ENCODE data around the gene TUBGCP5. TPM values are rescaled to one million over a fixed set of nuclear protein-coding genes. Genes with fewer than 3 reads are reported as not detected.

TUBGCP5 gene
- total RNA-seq, 1 experiment from 2014 or later, result 23.3 TPM

DNA sequence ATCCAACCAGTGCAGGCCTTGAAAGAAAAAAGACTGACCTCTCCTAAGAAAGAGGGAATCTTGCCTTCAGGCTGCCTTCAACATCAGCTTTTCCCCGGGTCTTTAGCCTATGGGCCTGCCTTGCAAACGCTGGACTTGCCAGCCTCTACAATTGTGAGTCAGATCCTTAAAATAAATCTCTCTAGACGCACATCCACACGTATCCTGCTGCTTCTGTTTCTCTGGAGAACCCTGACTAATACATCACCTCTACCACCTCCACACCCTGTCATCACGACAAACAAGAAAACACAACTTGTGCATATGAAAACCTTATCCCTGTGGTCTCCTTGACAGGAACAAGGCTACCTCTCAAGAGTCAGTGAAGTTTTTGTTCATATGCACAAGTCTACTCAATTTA lies 71.0 kb downstream of the TUBGCP5 start:
- DNase-seq (ENCODE audit: low read depth, low spot score), result peak; percentile 52
- CTCF ChIA-PET, result no interaction called here
- intact Hi-C loops (cut with micrococcal nuclease; ENCODE audit: unreplicated experiment), result no loop called here

DNA sequence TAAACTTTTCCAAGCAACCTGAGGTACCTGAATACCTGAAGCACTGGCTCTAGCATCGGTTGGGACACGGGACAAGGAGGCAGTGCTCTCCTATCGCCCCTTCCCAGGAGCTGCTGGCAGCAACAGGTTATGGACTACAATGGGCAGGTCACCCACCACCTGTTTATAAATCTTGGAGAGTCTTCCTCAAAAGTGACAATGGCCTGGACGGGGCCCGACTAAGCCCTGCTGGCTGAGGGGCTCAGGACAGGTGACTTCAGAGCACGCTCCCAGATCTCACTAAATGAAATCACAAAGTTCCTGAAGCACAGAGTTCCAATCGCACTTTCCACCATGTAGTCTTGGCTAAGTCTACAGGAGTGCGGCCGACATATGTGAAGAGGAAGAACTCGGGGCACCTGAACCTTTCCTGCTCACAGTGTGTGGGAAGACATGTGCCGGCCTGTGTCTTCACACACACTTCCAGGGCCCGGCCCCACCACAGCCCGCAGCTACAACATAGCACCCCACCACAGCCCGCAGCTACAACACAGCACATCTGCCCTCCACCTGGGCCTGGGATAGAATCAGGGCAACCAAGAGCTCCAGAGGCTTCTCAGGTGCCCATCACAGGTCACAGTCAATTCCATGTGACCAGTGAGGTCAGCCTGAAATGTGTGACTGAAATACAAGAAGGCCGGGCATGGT lies 72.1 kb downstream of the TUBGCP5 start:
- H3K9me3 ChIP-seq (ENCODE audit: control insufficient read depth, insufficient read depth, low read depth, low read length), result peaks cover 4% of the 10 kb centered on the region; the same call in 1 of the 2 replicates
- ChIA-PET CTCF (no interaction called here), POLR2A (no interaction called here)
- intact Hi-C loops (cut with micrococcal nuclease; ENCODE audit: unreplicated experiment) (no loop called here), in situ Hi-C loops (cut with HindIII; ENCODE audit: low pct_unique_long_range_greater_than_20kb, low sequenced_read_pairs) (no loop called here)
- no peaks in the 10 kb centered on the region for H3K36me3 ChIP-seq (ENCODE audit: control insufficient read depth, insufficient read depth, low read length)
- no peak for ATAC-seq
- DNase-seq (ENCODE audit: low read depth, low spot score), result no peak
- TF ChIP-seq, protein P1, sequence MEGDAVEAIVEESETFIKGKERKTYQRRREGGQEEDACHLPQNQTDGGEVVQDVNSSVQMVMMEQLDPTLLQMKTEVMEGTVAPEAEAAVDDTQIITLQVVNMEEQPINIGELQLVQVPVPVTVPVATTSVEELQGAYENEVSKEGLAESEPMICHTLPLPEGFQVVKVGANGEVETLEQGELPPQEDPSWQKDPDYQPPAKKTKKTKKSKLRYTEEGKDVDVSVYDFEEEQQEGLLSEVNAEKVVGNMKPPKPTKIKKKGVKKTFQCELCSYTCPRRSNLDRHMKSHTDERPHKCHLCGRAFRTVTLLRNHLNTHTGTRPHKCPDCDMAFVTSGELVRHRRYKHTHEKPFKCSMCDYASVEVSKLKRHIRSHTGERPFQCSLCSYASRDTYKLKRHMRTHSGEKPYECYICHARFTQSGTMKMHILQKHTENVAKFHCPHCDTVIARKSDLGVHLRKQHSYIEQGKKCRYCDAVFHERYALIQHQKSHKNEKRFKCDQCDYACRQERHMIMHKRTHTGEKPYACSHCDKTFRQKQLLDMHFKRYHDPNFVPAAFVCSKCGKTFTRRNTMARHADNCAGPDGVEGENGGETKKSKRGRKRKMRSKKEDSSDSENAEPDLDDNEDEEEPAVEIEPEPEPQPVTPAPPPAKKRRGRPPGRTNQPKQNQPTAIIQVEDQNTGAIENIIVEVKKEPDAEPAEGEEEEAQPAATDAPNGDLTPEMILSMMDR (IDR thresholded peaks at IDR 0.05), result no peak
- TF ChIP-seq POLR2AphosphoS5 (IDR thresholded peaks at IDR 0.05; ENCODE audit: low read depth, low read length) (no peak), TCF7L2 (IDR thresholded peaks at IDR 0.05; ENCODE audit: low read depth, low read length) (no peak), SIN3A (IDR thresholded peaks at IDR 0.05; ENCODE audit: borderline replicate concordance, insufficient read depth, low read depth, low read length) (no peak)
- TF ChIP-seq, protein P2, sequence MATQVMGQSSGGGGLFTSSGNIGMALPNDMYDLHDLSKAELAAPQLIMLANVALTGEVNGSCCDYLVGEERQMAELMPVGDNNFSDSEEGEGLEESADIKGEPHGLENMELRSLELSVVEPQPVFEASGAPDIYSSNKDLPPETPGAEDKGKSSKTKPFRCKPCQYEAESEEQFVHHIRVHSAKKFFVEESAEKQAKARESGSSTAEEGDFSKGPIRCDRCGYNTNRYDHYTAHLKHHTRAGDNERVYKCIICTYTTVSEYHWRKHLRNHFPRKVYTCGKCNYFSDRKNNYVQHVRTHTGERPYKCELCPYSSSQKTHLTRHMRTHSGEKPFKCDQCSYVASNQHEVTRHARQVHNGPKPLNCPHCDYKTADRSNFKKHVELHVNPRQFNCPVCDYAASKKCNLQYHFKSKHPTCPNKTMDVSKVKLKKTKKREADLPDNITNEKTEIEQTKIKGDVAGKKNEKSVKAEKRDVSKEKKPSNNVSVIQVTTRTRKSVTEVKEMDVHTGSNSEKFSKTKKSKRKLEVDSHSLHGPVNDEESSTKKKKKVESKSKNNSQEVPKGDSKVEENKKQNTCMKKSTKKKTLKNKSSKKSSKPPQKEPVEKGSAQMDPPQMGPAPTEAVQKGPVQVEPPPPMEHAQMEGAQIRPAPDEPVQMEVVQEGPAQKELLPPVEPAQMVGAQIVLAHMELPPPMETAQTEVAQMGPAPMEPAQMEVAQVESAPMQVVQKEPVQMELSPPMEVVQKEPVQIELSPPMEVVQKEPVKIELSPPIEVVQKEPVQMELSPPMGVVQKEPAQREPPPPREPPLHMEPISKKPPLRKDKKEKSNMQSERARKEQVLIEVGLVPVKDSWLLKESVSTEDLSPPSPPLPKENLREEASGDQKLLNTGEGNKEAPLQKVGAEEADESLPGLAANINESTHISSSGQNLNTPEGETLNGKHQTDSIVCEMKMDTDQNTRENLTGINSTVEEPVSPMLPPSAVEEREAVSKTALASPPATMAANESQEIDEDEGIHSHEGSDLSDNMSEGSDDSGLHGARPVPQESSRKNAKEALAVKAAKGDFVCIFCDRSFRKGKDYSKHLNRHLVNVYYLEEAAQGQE (IDR thresholded peaks at IDR 0.05; ENCODE audit: insufficient read depth in 1 of 2, low read depth in 2 of 2, low read length in 1 of 2), result no peak
- no peak overlapping the region for H3K4me3 ChIP-seq (ENCODE audit: low read depth in 2 of 2, low read length in 2 of 2)
- H3K27ac ChIP-seq (ENCODE audit: low read length), result no peak overlapping the region
- H3K4me1 ChIP-seq (ENCODE audit: control insufficient read depth, insufficient read depth, low read length), result peaks cover 44% of the 10 kb centered on the region
- H3K27me3 ChIP-seq (ENCODE audit: control insufficient read depth, insufficient read depth, low read length), result no peaks in the 10 kb centered on the region
- BruUV-seq (replicated peaks), result no TSS peak

More for the DNA sequence above, 71.0 kb downstream of the TUBGCP5 start:
- in situ Hi-C loops (cut with HindIII; ENCODE audit: low pct_unique_long_range_greater_than_20kb, low sequenced_read_pairs), result no loop called here
- H3K4me1 ChIP-seq (ENCODE audit: control insufficient read depth, insufficient read depth, low read length), result peaks cover 43% of the 10 kb centered on the region
- no peak overlapping the region for H3K27ac ChIP-seq (ENCODE audit: low read length)
- no peaks in the 10 kb centered on the region for H3K36me3 ChIP-seq (ENCODE audit: control insufficient read depth, insufficient read depth, low read length)
- no TSS peak for BruUV-seq (replicated peaks)
- POLR2A ChIA-PET, result no interaction called here
- H3K27me3 ChIP-seq (ENCODE audit: control insufficient read depth, insufficient read depth, low read length), result no peaks in the 10 kb centered on the region
- no peak overlapping the region for H3K4me3 ChIP-seq (ENCODE audit: low read depth in 2 of 2, low read length in 2 of 2)
- TF ChIP-seq SIN3A (IDR thresholded peaks at IDR 0.05; ENCODE audit: borderline replicate concordance, insufficient read depth, low read depth, low read length), result no peak
- TF ChIP-seq TCF7L2 (IDR thresholded peaks at IDR 0.05; ENCODE audit: low read depth, low read length), result no peak
- no peak for TF ChIP-seq POLR2AphosphoS5 (IDR thresholded peaks at IDR 0.05; ENCODE audit: low read depth, low read length)
- TF ChIP-seq, protein P2 (IDR thresholded peaks at IDR 0.05; ENCODE audit: insufficient read depth in 1 of 2, low read depth in 2 of 2, low read length in 1 of 2), result no peak
- TF ChIP-seq, protein P1 (IDR thresholded peaks at IDR 0.05), result no peak
- ATAC-seq, result peak; percentile 78
- H3K9me3 ChIP-seq (ENCODE audit: control insufficient read depth, insufficient read depth, low read depth, low read length), result peaks cover 4% of the 10 kb centered on the region; the same call in 1 of the 2 replicates

Data from Panc1 (cell line).